IMR-90 (cell line): ENCODE data around the gene KRTAP5-3. TPM values are rescaled to one million over a fixed set of nuclear protein-coding genes. Genes with fewer than 3 reads are reported as not detected.

Experiments
- ATAC-seq: fragments of 200-7000 bp; cut with Tn5 transposase; 2 replicates; pipeline ENCODE4 v1.9.1; 2020; ENCODE audit warnings: low read depth, mild to moderate bottlenecking, moderate library complexity
- BruUV-seq: library from RNA; stranded (reverse); fragments of 400-500 nt; replicated peaks from 2 replicates; lab custom pipeline; 2021; lab: Mats Ljungman, UMichigan
- CTCF ChIA-PET: fragments of 300-600 bp; formaldehyde crosslinking; extraction: SDS; loops from one replicate; lab custom pipeline; 2021; ENCODE audit warnings: antibody characterized with exemption; lab: Yijun Ruan, JAX
- POLR2A ChIA-PET: fragments of 300-600 bp; sonication (Branson Sonifier 250); formaldehyde crosslinking; loops from one replicate; lab custom pipeline; 2022; ENCODE audit warnings: antibody characterized with exemption; ENCODE audit not compliant: unreplicated experiment; lab: Charles Lee
- DNase-seq: peaks from one replicate; pipeline ENCODE4 v3.0.0; 2013
- H2AFZ ChIP-seq: replicated peaks from 2 replicates; pipeline ENCODE3; 2013; ENCODE audit warnings: low read length, mild to moderate bottlenecking; ENCODE audit not compliant: poor library complexity
- H2AK5ac ChIP-seq: 2 replicates; pipeline ENCODE4 v1.6.1; 2013; ENCODE audit warnings: low read depth, low read length, inconsistent platforms
- H2AK9ac ChIP-seq: replicated peaks from 2 replicates; pipeline ENCODE3; 2013; ENCODE audit warnings: mild to moderate bottlenecking, low read depth, low read length, moderate library complexity; ENCODE audit not compliant: poor library complexity
- H2BK120ac ChIP-seq: 2 replicates; pipeline ENCODE4 v1.6.1; 2013; ENCODE audit warnings: low read depth, low read length, inconsistent platforms
- H2BK15ac ChIP-seq: 3 replicates; pipeline ENCODE4 v1.6.1; 2013; ENCODE audit warnings: low read depth, low read length, inconsistent platforms
- H2BK20ac ChIP-seq: 2 replicates; pipeline ENCODE4 v1.6.1; 2013; ENCODE audit warnings: low read depth, mild to moderate bottlenecking, inconsistent platforms, low read length, moderate library complexity
- H2BK5ac ChIP-seq: 2 replicates; pipeline ENCODE4 v1.6.1; 2013; ENCODE audit warnings: mild to moderate bottlenecking, low read depth, low read length, inconsistent platforms; ENCODE audit not compliant: poor library complexity, severe bottlenecking
- H3K14ac ChIP-seq: replicated peaks from 2 replicates; pipeline ENCODE4 v1.6.1; 2013; ENCODE audit warnings: low read depth, low read length, inconsistent platforms
- H3K18ac ChIP-seq: 2 replicates; pipeline ENCODE4 v1.6.1; 2013; ENCODE audit warnings: low read depth, low read length, control low read depth
- H3K23ac ChIP-seq: 2 replicates; pipeline ENCODE4 v1.6.1; 2013; ENCODE audit warnings: low read depth, low read length, inconsistent platforms
- H3K27ac ChIP-seq: 2 replicates; pipeline ENCODE4 v1.5.1; 2013; ENCODE audit warnings: mild to moderate bottlenecking, control low read depth, low read length; ENCODE audit not compliant: insufficient read depth
- H3K27me3 ChIP-seq: 2 replicates; pipeline ENCODE4 v1.6.1; 2013; ENCODE audit warnings: low read length; ENCODE audit not compliant: control insufficient read depth, insufficient read depth
- H3K36me3 ChIP-seq: 2 replicates; pipeline ENCODE4 v1.6.1; 2013; ENCODE audit warnings: low read length, mixed read lengths; ENCODE audit not compliant: control insufficient read depth, insufficient read depth
- H3K4ac ChIP-seq: 2 replicates; pipeline ENCODE4 v1.6.1; 2013; ENCODE audit warnings: low read depth, low read length, inconsistent platforms
- H3K4me1 ChIP-seq: 2 replicates; pipeline ENCODE4 v1.6.1; 2013; ENCODE audit warnings: low read length, mixed read lengths; ENCODE audit not compliant: control insufficient read depth, insufficient read depth
- H3K4me2 ChIP-seq: 2 replicates; pipeline ENCODE4 v1.6.1; 2013; ENCODE audit warnings: low read depth, mild to moderate bottlenecking, control low read depth, low read length, moderate library complexity
- H3K4me3 ChIP-seq: 2 replicates; pipeline ENCODE4 v1.5.1; 2013; ENCODE audit warnings: low read depth, mild to moderate bottlenecking, control low read depth, low read length, moderate library complexity; ENCODE audit not compliant: insufficient read depth
- H3K56ac ChIP-seq: 2 replicates; pipeline ENCODE4 v1.6.1; 2013; ENCODE audit warnings: low read length, inconsistent platforms; ENCODE audit not compliant: insufficient read depth; ENCODE audit errors: extremely low read depth
- H3K79me1 ChIP-seq, 2 experiments: 2 replicates each; pipeline ENCODE4 v1.6.1; 2013; ENCODE audit warnings: low read length in 2 of 2, inconsistent platforms in 1 of 2, low read depth in 1 of 2
- H3K9ac ChIP-seq: 2 replicates; pipeline ENCODE4 v1.6.1; 2013; ENCODE audit warnings: low read depth, low read length, control low read depth
- H3K9me1 ChIP-seq: 2 replicates; pipeline ENCODE4 v1.6.1; 2013; ENCODE audit warnings: low read length, inconsistent platforms; ENCODE audit not compliant: insufficient read depth
- H3K9me3 ChIP-seq: 2 replicates; pipeline ENCODE4 v1.6.1; 2013; ENCODE audit warnings: low read length; ENCODE audit not compliant: control insufficient read depth, insufficient read depth
- H4K20me1 ChIP-seq: 2 replicates; pipeline ENCODE4 v1.6.1; 2013; ENCODE audit warnings: low read length, inconsistent platforms; ENCODE audit not compliant: insufficient read depth
- H4K5ac ChIP-seq: 2 replicates; pipeline ENCODE4 v1.6.1; 2013; ENCODE audit warnings: mild to moderate bottlenecking, low read depth, low read length, control low read depth
- H4K8ac ChIP-seq, 2 experiments: 2 replicates each; pipeline ENCODE4 v1.6.1; 2013; ENCODE audit warnings: low read depth in 2 of 2, low read length in 2 of 2, control low read depth in 1 of 2, inconsistent platforms in 1 of 2
- H4K91ac ChIP-seq: 2 replicates; pipeline ENCODE4 v1.6.1; 2013; ENCODE audit warnings: low read depth, low read length, inconsistent platforms; ENCODE audit not compliant: insufficient read depth
- BHLHE40 ChIP-seq: fragments of 150-350 bp; IDR thresholded peaks from 2 replicates; pipeline ENCODE4 v1.6.1; 2016; ENCODE audit warnings: mild to moderate bottlenecking, low read depth, low read length
- CEBPB ChIP-seq: IDR thresholded peaks from 2 replicates; pipeline ENCODE4 v1.6.1; 2012; ENCODE audit warnings: low read depth, low read length, improper control_type of control experiment
- CTCF ChIP-seq: conservative IDR thresholded peaks from 2 replicates; pipeline ENCODE4 v1.5.1; 2012; ENCODE audit warnings: mild to moderate bottlenecking, low read depth, low read length, improper control_type of control experiment
- ELK1 ChIP-seq: fragments of 150-350 bp; IDR thresholded peaks from 2 replicates; pipeline ENCODE4 v1.6.1; 2016; ENCODE audit warnings: low read depth, mild to moderate bottlenecking, low read length, moderate library complexity, borderline replicate concordance
- FOS ChIP-seq: fragments of 150-350 bp; IDR thresholded peaks from 2 replicates; pipeline ENCODE4 v1.6.1; 2016; ENCODE audit warnings: low read depth, low read length
- MAFK ChIP-seq: IDR thresholded peaks from 2 replicates; pipeline ENCODE4 v1.6.1; 2012; ENCODE audit warnings: low read depth, low read length, improper control_type of control experiment
- MAZ ChIP-seq: IDR thresholded peaks from 2 replicates; pipeline ENCODE4 v1.6.1; 2012; ENCODE audit warnings: low read depth, mild to moderate bottlenecking, low read length, improper control_type of control experiment, moderate library complexity, borderline replicate concordance
- MXI1 ChIP-seq: IDR thresholded peaks from 2 replicates; pipeline ENCODE4 v1.6.1; 2012; ENCODE audit warnings: low read depth, mild to moderate bottlenecking, low read length, moderate library complexity, borderline replicate concordance
- NFE2L2 ChIP-seq: fragments of 150-350 bp; IDR thresholded peaks from 2 replicates; pipeline ENCODE4 v1.6.1; 2016; ENCODE audit warnings: low read depth, mild to moderate bottlenecking, low read length
- POLR2A ChIP-seq: IDR thresholded peaks from 2 replicates; pipeline ENCODE4 v1.6.1; 2012; ENCODE audit warnings: mild to moderate bottlenecking, low read depth, low read length
- RAD21 ChIP-seq: IDR thresholded peaks from 2 replicates; pipeline ENCODE4 v1.6.1; 2012; ENCODE audit warnings: low read length, improper control_type of control experiment
- RCOR1 ChIP-seq: IDR thresholded peaks from 2 replicates; pipeline ENCODE4 v1.6.1; 2012; ENCODE audit warnings: mild to moderate bottlenecking, low read length, improper control_type of control experiment; ENCODE audit not compliant: insufficient replicate concordance
- RFX5 ChIP-seq: IDR thresholded peaks from 2 replicates; pipeline ENCODE4 v1.8.0; 2012; ENCODE audit warnings: low read depth, mild to moderate bottlenecking, low read length, moderate library complexity
- USF2 ChIP-seq: fragments of 150-350 bp; IDR thresholded peaks from 2 replicates; pipeline ENCODE4 v1.6.1; 2017; ENCODE audit warnings: mild to moderate bottlenecking, antibody characterized with exemption, low read length, low read depth
- WGBS, 2 experiments: methylation state at CpG; one replicate each; pipeline versions ENCODE4 v1.1.5 to v1.1.7; 2013; ENCODE audit warnings: missing lambda C conversion rate in 2 of 2; ENCODE audit not compliant: insufficient read length in 1 of 2; ENCODE audit errors: extremely low coverage in 2 of 2; 5-methylcytosine and 5-hydroxymethylcytosine counted together
- dilution Hi-C: fragments of 300-500 bp; cut with HindIII; formaldehyde crosslinking; loops from one replicate; pipeline ENCODE4 v1.14.3; 2018; ENCODE audit warnings: low sequenced_read_pairs; ENCODE audit not compliant: unreplicated experiment
- in situ Hi-C: fragments of 300-500 bp; cut with MboI; formaldehyde crosslinking; loops from 3 replicates; pipeline ENCODE4 v1.14.3; 2019; ENCODE audit warnings: low sequenced_read_pairs, inconsistent platforms, mixed read lengths
- intact Hi-C: fragments of 100-400 bp; cut with micrococcal nuclease; formaldehyde crosslinking; loops from 2 replicates; pipeline ENCODE4 v1.10.0; 2022
- polyA plus RNA-seq, 3 experiments: library from polyadenylated mRNA; depleted of rRNA; stranded (reverse); fragments of >200 nt; gene quantifications; 2 replicates each; pipeline ENCODE4 v1.2.3, GENCODE V29; 2012; ENCODE audit warnings: low replicate concordance in 1 of 3
- total RNA-seq: library from RNA; depleted of rRNA; stranded (reverse); fragments of >200 nt; gene quantifications from 2 replicates; pipeline ENCODE4 v1.2.3, GENCODE V29; 2012

Gene KRTAP5-3
- total and polyA plus RNA-seq, 2 of the 4 experiments (the other 2 are of a cell fraction) = not detected

- no peak for DNase-seq
- H3K9ac ChIP-seq = no peak overlapping the region
- peaks cover 43% of the 10 kb centered on the region for H3K27me3 ChIP-seq
- no peak overlapping the region for H2BK120ac ChIP-seq
- no peaks in the 10 kb centered on the region for H3K9me1 ChIP-seq
- BruUV-seq = no TSS peak
- H4K20me1 ChIP-seq = no peaks in the 10 kb centered on the region
- no peak overlapping the region for H3K18ac ChIP-seq
- H4K8ac ChIP-seq = no peak overlapping the region
- dilution Hi-C loops (no loop called here), intact Hi-C loops (no loop called here), in situ Hi-C loops (no loop called here)
- no peak overlapping the region for H3K14ac ChIP-seq
- H3K4me1 ChIP-seq = no peaks in the 10 kb centered on the region
- POLR2A ChIA-PET = no interaction called here
- no peaks in the 10 kb centered on the region for H3K79me1 ChIP-seq
- no peak overlapping the region for H4K5ac ChIP-seq
- H3K4me3 ChIP-seq = no peak overlapping the region
- no peak overlapping the region for H4K91ac ChIP-seq
- H2AFZ ChIP-seq = no peak overlapping the region
- no peak overlapping the region for H2BK20ac ChIP-seq
- no peak overlapping the region for H3K4me2 ChIP-seq
- H2AK5ac ChIP-seq = no peak overlapping the region
- H3K9me3 ChIP-seq = no peaks in the 10 kb centered on the region
- no peak overlapping the region for H2AK9ac ChIP-seq
- CTCF ChIA-PET = no interaction called here
- no peak overlapping the region for H3K56ac ChIP-seq
- H2BK5ac ChIP-seq = no peak overlapping the region
- no peak overlapping the region for H3K27ac ChIP-seq
- H3K36me3 ChIP-seq = no peaks in the 10 kb centered on the region
- no peak for ATAC-seq
- no peak overlapping the region for H2BK15ac ChIP-seq
- TF ChIP-seq ELK1 = no peak
- no peak for TF ChIP-seq RAD21
- no peak for TF ChIP-seq MAFK
- TF ChIP-seq USF2 = no peak
- no peak for TF ChIP-seq BHLHE40
- TF ChIP-seq POLR2A = no peak
- TF ChIP-seq RFX5 = no peak
- no peak for TF ChIP-seq MXI1
- TF ChIP-seq MAZ = no peak
- no peak for TF ChIP-seq CEBPB
- TF ChIP-seq CTCF = no peak
- no peak for TF ChIP-seq NFE2L2
- TF ChIP-seq FOS = no peak
- TF ChIP-seq RCOR1 = no peak
- H3K4ac ChIP-seq = no peak overlapping the region
- H3K23ac ChIP-seq = no peak overlapping the region
- 60% methylated on average over 6 of the region's 10 CpGs; no CpG with 5 or more reads in 1 of the 2 experiments for WGBS, 2 experiments
These were observed 10.8 kb downstream of the KRTAP5-3 start for GRCh38 chr11:1597331-1597993.
